Activated naive CD4-positive, alpha-beta T cell treated with anti-CD3 and anti-CD28 coated beads, Interleukin-2, amount 50 U/mL, for 24 hours (primary cell): ENCODE results near the gene RNU1-4.
"Not testable (repeated sequence)": the region's sequence is repeated elsewhere in the genome, so short reads cannot be mapped to it uniquely, and the experiment has no call there.

Experiments used
- H3K27ac Mint-ChIP-seq: one replicate; pipeline ENCODE4 v1.8.0; 2021; ENCODE audit warnings: mild to moderate bottlenecking, mixed read lengths
- H3K27me3 Mint-ChIP-seq: one replicate; pipeline ENCODE4 v1.8.0; 2021; ENCODE audit warnings: mixed read lengths
- H3K36me3 Mint-ChIP-seq: one replicate; pipeline ENCODE4 v1.8.0; 2021; ENCODE audit warnings: mixed read lengths
- H3K4me1 Mint-ChIP-seq: one replicate; pipeline ENCODE4 v1.8.0; 2021; ENCODE audit warnings: mixed read lengths
- H3K4me3 Mint-ChIP-seq: one replicate; pipeline ENCODE4 v1.8.0; 2021; ENCODE audit warnings: mild to moderate bottlenecking, mixed read lengths
- H3K9me3 Mint-ChIP-seq: one replicate; pipeline ENCODE4 v1.8.0; 2021; ENCODE audit warnings: mixed read lengths

The RNU1-4 gene

GRCh38 chr1:16740047-16740964 lies at the start of gene RNU1-4:
Gene RNU1-4 (plus strand): TSS chr1:16740516.
- not testable (repeated sequence) for H3K27me3 Mint-ChIP-seq, H3K36me3 Mint-ChIP-seq, H3K4me3 Mint-ChIP-seq, H3K27ac Mint-ChIP-seq, H3K4me1 Mint-ChIP-seq, H3K9me3 Mint-ChIP-seq

DNA sequence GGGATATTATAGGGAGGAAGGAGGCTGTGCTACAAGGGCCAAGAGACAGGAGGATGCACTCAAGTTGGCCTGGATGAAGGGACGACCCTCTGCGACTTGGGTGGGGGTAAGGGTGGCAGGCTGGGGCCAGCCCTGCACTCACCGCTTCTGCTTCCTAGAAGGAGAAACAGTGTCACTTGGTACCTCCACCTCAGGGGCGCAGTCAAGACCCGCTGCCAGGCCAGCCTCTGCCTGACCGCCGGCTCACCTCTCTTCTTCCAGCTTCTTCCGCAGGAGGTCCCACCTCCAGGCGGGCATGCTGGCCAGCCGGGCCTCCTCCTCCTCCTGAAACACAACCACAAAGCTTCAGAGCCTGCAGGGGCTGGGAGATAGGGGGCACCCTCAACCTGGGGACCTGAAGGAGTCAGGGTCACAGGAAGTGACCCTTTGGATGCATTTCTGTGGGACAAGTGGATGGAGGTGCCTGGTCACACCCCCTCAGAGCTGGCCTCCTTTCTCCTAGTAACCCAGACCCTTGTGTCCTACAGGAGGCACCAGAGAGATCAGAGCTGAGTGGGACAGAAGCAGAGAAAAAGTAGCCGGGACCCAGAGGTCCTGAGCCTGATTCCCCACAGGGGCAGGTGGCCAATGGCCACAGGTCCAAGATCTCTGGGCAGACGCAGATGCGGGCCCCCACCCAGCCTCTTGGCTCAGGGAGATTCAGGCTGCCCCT lies 49.2 kb upstream of the RNU1-4 start:
- H3K4me1 Mint-ChIP-seq, H3K27ac Mint-ChIP-seq, H3K36me3 Mint-ChIP-seq, H3K4me3 Mint-ChIP-seq, H3K9me3 Mint-ChIP-seq, H3K27me3 Mint-ChIP-seq: not testable (repeated sequence)

- H3K4me1 Mint-ChIP-seq, H3K27ac Mint-ChIP-seq, H3K36me3 Mint-ChIP-seq, H3K4me3 Mint-ChIP-seq, H3K27me3 Mint-ChIP-seq, H3K9me3 Mint-ChIP-seq: not testable (repeated sequence)
These were observed 48.0 kb upstream of the RNU1-4 start for GRCh38 chr1:16692283-16692682.

GRCh38 chr1:16692717-16693448 lies 47.4 kb upstream of the RNU1-4 start:
- H3K4me1 Mint-ChIP-seq, H3K36me3 Mint-ChIP-seq: not testable (repeated sequence)

DNA sequence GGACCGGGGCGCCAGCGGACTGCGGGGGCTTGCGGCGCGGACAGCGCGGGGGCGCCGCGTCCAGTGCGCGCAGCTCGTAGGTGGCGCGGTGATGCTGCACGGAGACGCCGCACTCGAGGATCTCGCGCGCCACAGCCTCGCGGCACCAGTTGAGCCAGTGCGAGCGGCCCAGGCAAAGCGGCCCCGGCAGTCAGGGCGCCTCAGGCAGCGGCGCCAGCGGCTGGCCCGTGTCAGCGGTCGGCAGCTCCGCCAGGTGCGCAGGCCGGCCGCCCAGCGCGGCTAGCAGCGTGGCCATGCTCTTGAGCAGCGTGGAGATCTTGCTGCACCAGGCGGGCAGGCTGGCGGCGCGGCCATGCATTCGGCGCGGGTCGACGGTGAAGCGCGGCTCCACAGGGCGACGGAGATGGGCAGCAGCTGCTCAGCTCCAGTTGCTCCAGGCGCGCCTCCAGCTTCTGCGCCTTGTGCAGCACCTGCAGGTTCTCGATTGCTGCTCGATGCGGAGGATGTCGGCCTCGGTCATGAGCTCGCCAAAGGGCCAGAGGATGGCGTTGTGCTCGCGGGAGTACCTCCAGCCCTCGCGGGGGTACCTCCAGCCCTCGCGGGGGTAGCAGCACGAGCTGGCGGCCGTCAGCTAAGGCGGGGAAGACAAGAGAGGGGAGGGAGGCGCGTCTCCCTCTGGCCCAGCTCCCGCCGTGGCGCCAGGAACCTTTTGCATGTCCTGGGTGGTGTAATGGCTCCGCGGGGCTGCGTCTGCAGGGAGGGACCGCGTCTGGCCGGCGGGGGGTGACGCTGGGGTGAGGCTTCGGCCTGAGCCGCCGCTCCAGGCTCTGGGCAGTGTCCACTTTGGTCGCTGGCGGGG lies 46.6 kb upstream of the RNU1-4 start:
- H3K36me3 Mint-ChIP-seq, H3K4me1 Mint-ChIP-seq, H3K27me3 Mint-ChIP-seq, H3K27ac Mint-ChIP-seq, H3K4me3 Mint-ChIP-seq, H3K9me3 Mint-ChIP-seq: not testable (repeated sequence)

More at GRCh38 chr1:16692717-16693448, 47.4 kb upstream of the RNU1-4 start:
- H3K4me3 Mint-ChIP-seq, H3K27ac Mint-ChIP-seq, H3K27me3 Mint-ChIP-seq, H3K9me3 Mint-ChIP-seq: not testable (repeated sequence)

GRCh38 chr1:16694308-16694702 lies 46.0 kb upstream of the RNU1-4 start:
- H3K36me3 Mint-ChIP-seq, H3K4me1 Mint-ChIP-seq, H3K4me3 Mint-ChIP-seq, H3K27ac Mint-ChIP-seq, H3K9me3 Mint-ChIP-seq, H3K27me3 Mint-ChIP-seq: not testable (repeated sequence)

DNA sequence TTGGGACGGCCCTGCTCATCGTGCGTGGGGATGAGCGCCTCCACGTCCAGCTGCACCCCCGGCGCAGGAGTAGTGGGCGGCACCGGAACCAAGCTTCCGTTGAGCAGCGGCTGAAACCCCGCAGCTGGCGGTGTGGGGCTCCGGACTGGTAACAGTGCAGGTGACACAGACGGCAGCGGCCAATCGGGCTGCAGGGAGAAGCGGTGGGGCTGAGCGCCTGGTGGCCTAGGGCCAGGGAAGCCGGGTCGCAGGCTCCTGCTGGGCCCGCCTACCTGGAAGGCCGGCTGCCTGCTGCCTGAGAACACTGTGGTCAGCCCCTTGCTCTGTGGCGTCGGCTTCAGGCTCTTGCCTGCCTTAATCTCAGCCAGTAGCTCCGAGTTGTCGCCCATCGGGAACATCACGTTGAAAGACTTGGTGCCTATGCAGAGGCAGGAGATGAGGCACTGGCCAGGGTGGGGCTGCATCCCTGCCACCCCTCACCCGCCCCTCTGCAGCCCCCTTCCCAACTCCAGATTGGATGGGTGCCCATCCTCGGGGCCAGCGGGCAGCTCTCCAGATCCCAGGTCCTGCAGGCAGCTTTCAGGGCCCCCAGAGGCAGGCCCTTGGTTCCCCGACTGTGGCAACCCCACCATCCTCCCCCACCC lies 43.7 kb upstream of the RNU1-4 start:
- not testable (repeated sequence) for H3K27ac Mint-ChIP-seq, H3K27me3 Mint-ChIP-seq, H3K36me3 Mint-ChIP-seq

DNA sequence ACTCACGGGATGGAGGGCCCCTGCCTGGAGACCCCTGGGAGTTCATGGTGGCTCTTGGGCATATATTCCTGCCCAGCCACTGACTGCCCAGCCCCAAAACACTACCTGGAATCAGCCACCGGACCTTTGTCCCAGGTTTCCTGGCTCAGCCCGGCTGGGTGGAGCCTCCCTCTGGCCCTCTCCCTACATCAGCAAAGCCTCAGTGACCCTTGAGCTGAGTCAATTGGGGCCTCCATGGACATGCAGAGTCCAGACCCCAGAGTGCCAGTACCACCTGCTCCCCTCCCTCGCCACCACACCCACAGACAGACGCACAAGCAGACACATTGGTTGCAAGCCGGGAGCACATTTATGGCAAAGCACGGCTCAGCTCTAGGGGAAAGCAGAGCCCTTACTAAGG lies 43.2 kb upstream of the RNU1-4 start:
- not testable (repeated sequence) for H3K36me3 Mint-ChIP-seq, H3K4me1 Mint-ChIP-seq, H3K9me3 Mint-ChIP-seq, H3K27me3 Mint-ChIP-seq, H3K27ac Mint-ChIP-seq, H3K4me3 Mint-ChIP-seq

More for the DNA sequence above, 43.7 kb upstream of the RNU1-4 start:
- not testable (repeated sequence) for H3K4me3 Mint-ChIP-seq, H3K9me3 Mint-ChIP-seq, H3K4me1 Mint-ChIP-seq

GRCh38 chr1:16699440-16699839 lies 40.9 kb upstream of the RNU1-4 start:
- not testable (repeated sequence) for H3K27me3 Mint-ChIP-seq, H3K4me1 Mint-ChIP-seq, H3K27ac Mint-ChIP-seq, H3K9me3 Mint-ChIP-seq, H3K4me3 Mint-ChIP-seq, H3K36me3 Mint-ChIP-seq

DNA sequence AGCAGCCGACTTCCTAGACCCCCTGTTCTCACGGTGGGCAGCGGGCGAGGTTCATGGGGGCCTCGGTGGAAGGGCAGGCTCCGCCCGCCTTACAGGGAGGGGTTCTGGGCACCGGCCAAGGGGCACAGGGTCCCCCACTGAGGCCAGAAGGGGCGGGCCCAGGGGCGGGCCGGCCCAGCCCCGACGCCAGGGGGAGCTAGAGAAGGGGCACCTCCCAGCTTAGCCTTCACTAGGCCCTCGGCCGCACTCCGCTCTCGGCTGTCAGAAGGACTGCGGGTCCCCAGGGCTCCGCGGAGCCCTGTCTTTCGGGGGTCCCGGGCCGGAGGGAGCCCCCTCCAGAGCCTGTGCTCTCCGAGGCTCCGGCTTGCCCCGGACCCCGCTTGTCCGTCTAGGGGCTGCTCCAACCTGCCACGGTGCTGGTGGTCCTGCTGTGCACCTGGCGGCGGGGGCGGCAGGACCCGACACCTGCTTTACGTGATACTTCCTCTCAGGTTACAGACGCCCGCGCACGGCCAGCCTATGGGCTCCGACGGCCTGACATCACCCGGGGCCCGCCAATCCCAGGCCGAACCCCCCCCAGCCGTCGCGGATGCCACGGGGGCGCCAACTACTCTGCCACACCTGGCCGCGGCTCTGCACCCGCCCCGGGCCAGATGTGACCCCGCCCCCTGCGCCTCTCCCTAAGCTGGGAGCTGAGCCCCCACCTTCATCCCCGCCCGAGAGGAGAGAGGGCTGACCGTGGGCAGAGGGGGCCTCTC lies 40.0 kb upstream of the RNU1-4 start:
- H3K27ac Mint-ChIP-seq, H3K27me3 Mint-ChIP-seq, H3K9me3 Mint-ChIP-seq, H3K4me3 Mint-ChIP-seq, H3K36me3 Mint-ChIP-seq, H3K4me1 Mint-ChIP-seq: not testable (repeated sequence)

- H3K9me3 Mint-ChIP-seq, H3K36me3 Mint-ChIP-seq, H3K4me3 Mint-ChIP-seq, H3K27ac Mint-ChIP-seq, H3K27me3 Mint-ChIP-seq, H3K4me1 Mint-ChIP-seq: not testable (repeated sequence)
These were observed 39.1 kb upstream of the RNU1-4 start for GRCh38 chr1:16701189-16701588.

DNA sequence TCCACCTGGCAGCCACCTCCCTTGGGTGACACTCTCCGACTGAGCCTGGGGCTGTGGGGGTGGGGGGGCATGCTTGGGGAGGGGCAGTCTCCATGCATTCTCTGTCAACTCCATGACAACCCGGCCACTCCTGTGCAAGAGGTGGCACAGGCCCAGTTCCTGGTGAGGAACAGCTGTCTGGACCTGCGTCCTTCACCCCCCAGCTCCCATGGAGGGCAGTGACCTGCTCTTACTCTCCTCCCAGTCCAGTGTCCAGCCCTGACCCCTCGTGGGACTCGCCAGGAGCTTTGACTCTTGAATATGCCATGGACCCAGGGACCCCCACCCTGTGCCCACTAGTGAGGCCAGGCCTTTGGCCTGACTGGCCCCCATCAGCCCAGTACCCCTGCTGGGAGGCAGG lies 38.0 kb upstream of the RNU1-4 start:
- H3K27me3 Mint-ChIP-seq, H3K4me3 Mint-ChIP-seq, H3K4me1 Mint-ChIP-seq, H3K27ac Mint-ChIP-seq, H3K9me3 Mint-ChIP-seq, H3K36me3 Mint-ChIP-seq: not testable (repeated sequence)

DNA sequence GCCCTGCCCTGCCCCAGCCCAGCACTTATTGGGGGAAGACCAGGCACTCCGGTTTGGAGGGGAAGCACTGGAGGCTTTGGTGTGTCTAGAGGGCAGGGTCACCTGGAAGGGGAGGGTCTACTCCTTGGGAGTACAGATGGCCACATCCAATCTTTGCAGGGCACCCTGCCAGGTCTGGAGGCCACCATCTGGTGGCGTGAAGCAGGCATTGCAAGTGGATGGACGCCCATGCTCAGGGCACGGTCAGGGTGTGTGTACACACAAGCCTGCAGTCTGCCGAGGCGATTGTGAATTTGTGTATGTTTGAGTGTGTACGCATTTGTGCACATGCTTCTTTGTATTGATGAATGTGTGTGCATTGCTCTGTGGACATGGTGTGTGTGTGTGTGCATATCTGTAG lies 37.2 kb upstream of the RNU1-4 start:
- H3K27ac Mint-ChIP-seq, H3K4me3 Mint-ChIP-seq, H3K9me3 Mint-ChIP-seq, H3K4me1 Mint-ChIP-seq, H3K36me3 Mint-ChIP-seq, H3K27me3 Mint-ChIP-seq: not testable (repeated sequence)

DNA sequence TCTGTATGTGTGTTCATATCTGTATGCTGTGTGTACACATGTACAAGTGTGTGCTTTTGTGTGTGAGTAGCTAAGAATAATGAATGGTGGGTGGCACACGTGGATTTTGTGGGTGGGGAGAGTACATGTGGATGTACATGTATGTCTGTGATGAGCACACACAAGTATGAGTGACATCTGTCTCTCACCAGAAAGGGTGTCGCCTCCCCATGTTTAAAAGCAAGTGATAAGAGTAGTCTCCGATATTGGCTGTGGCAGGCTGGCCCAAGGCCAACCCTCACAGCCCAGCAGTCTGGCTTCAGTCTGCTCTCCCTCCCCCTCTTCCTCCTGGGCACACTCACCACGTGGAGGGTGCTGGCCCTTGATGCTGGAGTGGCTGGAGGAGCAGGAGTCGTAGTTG lies 36.7 kb upstream of the RNU1-4 start:
- not testable (repeated sequence) for H3K36me3 Mint-ChIP-seq, H3K9me3 Mint-ChIP-seq, H3K27ac Mint-ChIP-seq, H3K4me3 Mint-ChIP-seq, H3K27me3 Mint-ChIP-seq, H3K4me1 Mint-ChIP-seq

GRCh38 chr1:16704076-16704475 lies 36.2 kb upstream of the RNU1-4 start:
- H3K4me3 Mint-ChIP-seq, H3K9me3 Mint-ChIP-seq, H3K27ac Mint-ChIP-seq, H3K27me3 Mint-ChIP-seq, H3K36me3 Mint-ChIP-seq, H3K4me1 Mint-ChIP-seq: not testable (repeated sequence)
